ENCODE measurements around the gene RPS16. TPM values are rescaled to one million over a fixed set of nuclear protein-coding genes. Genes with fewer than 3 reads are reported as not detected.

The RPS16 gene
- total RNA-seq, 1 donor from 2014 or later: 4,002 TPM

DNA sequence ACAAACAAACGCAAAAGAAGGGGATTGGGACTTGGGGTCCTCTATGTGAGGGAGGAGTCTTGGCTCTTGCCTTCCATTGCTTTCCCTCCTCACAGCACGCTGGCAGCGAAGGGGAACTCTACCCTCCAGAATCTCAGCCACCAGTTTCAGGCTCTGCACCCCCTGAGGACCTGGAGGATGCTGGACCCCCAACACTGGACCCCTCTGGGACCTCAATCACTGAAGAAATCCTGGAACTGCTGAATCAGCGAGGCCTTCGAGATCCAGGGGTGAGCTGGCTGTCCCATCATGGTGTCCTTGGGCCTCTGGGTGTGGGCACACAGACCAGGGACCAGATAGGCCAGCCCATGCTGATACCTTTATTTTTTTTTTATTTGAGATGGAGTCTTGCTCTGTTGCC lies 13.7 kb downstream of the RPS16 start:
- peaks cover 3% of the 10 kb centered on the region for H3K4me1 Mint-ChIP-seq
- H3K27ac Mint-ChIP-seq: no peak overlapping the region
- no peaks in the 10 kb centered on the region for H3K27me3 Mint-ChIP-seq

DNA sequence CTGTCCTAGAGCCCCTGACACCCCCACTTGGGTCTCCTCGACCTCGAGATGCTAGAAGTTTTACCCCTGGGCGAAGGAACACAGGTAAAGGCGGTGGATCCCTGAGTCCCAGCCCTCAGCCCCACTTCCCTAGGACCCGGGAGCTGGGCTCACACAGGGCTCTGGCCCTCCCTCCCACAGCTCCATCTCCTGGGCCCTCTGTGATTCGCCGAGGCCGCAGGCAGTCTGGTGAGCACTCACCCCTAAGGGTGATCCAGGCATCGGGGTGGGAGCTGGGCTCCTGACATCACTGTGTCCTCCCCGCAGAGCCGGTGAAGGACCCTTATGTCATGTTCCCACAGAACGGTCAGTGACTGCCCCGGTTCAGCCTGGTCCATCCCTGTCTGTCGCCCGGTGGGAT lies 15.0 kb downstream of the RPS16 start:
- H3K36me3 Mint-ChIP-seq (ENCODE audit: low read depth): peaks cover 62% of the 10 kb centered on the region
- TF ChIP-seq, protein P1, sequence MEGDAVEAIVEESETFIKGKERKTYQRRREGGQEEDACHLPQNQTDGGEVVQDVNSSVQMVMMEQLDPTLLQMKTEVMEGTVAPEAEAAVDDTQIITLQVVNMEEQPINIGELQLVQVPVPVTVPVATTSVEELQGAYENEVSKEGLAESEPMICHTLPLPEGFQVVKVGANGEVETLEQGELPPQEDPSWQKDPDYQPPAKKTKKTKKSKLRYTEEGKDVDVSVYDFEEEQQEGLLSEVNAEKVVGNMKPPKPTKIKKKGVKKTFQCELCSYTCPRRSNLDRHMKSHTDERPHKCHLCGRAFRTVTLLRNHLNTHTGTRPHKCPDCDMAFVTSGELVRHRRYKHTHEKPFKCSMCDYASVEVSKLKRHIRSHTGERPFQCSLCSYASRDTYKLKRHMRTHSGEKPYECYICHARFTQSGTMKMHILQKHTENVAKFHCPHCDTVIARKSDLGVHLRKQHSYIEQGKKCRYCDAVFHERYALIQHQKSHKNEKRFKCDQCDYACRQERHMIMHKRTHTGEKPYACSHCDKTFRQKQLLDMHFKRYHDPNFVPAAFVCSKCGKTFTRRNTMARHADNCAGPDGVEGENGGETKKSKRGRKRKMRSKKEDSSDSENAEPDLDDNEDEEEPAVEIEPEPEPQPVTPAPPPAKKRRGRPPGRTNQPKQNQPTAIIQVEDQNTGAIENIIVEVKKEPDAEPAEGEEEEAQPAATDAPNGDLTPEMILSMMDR (IDR thresholded peaks at IDR 0.05): no peak
- peaks cover 10% of the 10 kb centered on the region for H3K4me1 Mint-ChIP-seq
- intact Hi-C loops (cut with micrococcal nuclease): no loop called here
- H3K9me3 Mint-ChIP-seq: no peaks in the 10 kb centered on the region
- DNase-seq (no peak), ATAC-seq (ENCODE audit: low read depth) (no peak)
- ChIA-PET POLR2A (interaction anchor here (0.7 to 15.0 kb wide), 4 partner anchors 9 to 19 kb away, joined by 4 to 285 read pairs (median 4); partner anchors contain the start of genes RPS16 and ZFP36), CTCF (interaction anchor here (0.5 kb wide), 1 partner anchor 77 kb away, joined by 3 read pairs; no protein-coding TSS in a partner anchor)
- H3K27ac Mint-ChIP-seq: no peak overlapping the region
- H3K4me3 Mint-ChIP-seq: no peak overlapping the region
- no peaks in the 10 kb centered on the region for H3K27me3 Mint-ChIP-seq

More for the DNA sequence above, 13.7 kb downstream of the RPS16 start:
- H3K36me3 Mint-ChIP-seq (ENCODE audit: low read depth): peaks cover 60% of the 10 kb centered on the region
- H3K9me3 Mint-ChIP-seq: no peaks in the 10 kb centered on the region
- intact Hi-C loops (cut with micrococcal nuclease): no loop called here
- ChIA-PET CTCF (no interaction called here), POLR2A (interaction anchor here (0.6 to 15.0 kb wide), 5 partner anchors 8 to 167 kb away, joined by 3 to 285 read pairs (median 4); partner anchors contain the start of gene RPS16)
- no peak for DNase-seq
- H3K4me3 Mint-ChIP-seq: no peak overlapping the region
- no peak for ATAC-seq (ENCODE audit: low read depth)
- TF ChIP-seq, protein P1 (IDR thresholded peaks at IDR 0.05): no peak

DNA sequence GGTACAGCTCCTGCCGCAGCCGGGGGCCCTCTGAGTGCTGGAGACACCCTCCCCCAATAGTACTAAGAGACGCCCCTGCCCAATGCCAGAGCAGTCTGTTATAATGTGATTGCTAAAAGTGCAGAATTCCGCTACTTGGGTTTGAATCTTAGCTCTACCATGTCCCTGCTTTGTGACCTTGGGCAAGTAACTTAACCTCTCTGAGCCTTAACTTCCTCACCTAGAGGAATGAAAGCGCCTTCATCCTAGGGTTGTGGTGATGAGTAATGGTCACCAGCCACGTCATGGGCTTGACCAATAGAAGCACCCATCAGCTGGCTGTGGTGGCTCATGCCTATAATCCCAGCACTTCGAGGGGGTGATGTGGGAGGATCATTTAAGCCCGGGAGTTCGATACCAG lies 16.7 kb downstream of the RPS16 start:
- Mint-ChIP-seq H3K4me1 (peaks cover 24% of the 10 kb centered on the region), H3K4me3 (no peak overlapping the region), H3K9me3 (no peaks in the 10 kb centered on the region), H3K27me3 (no peaks in the 10 kb centered on the region), H3K27ac (peak overlapping the region; percentile 24), H3K36me3 (ENCODE audit: low read depth) (peaks cover 66% of the 10 kb centered on the region)
- TF ChIP-seq, protein P1 (IDR thresholded peaks at IDR 0.05): no peak
- ATAC-seq (ENCODE audit: low read depth) (no peak), DNase-seq (no peak)
- intact Hi-C loops (cut with micrococcal nuclease): no loop called here
- POLR2A ChIA-PET: interaction anchor here (15.0 kb wide), 1 partner anchor 12 kb away, joined by 285 read pairs; the partner anchor contains the start of gene RPS16
- CTCF ChIA-PET: no interaction called here

DNA sequence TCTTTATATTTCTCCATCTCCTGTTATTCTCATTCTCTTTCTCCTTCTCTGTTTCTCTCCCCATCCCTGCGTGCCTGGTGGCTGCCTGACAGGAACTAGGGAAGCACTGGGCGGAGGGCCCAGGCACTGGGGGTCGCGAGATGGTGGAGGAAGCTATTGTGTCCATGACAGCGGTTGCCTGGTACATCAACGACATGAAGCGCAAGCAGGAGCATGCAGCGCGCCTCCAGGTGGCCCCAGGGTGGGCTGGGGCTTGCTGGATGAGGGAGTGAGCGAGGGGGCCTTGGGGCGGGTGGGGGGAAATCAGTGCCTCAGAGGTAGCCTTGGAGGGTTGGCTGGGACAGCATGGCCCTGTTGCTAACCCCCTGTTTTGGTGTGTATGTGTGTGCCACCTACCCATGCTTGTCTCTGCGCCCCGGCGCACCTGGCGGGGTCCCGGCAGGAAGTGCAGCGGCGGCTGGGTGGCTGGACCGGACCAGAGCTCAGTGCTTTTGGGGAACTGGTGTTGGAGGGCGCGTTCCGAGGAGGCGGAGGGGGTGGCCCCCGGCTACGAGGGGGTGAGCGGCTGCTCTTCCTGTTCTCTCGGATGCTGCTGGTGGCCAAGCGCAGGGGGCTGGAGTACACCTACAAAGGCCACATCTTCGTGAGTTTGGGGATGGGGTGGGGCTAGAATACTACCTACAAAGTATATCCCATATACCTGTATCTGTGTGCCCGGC lies 18.1 kb downstream of the RPS16 start:
- DNase-seq: no peak

More for the DNA sequence above, 18.1 kb downstream of the RPS16 start:
- Mint-ChIP-seq H3K9me3 (no peaks in the 10 kb centered on the region), H3K27ac (no peak overlapping the region), H3K36me3 (ENCODE audit: low read depth) (peaks cover 61% of the 10 kb centered on the region), H3K27me3 (no peaks in the 10 kb centered on the region), H3K4me1 (peaks cover 29% of the 10 kb centered on the region), H3K4me3 (peak overlapping the region; percentile 3)
- TF ChIP-seq, protein P1 (IDR thresholded peaks at IDR 0.05): no peak
- intact Hi-C loops (cut with micrococcal nuclease): no loop called here
- CTCF ChIA-PET: interaction anchor here (1.3 kb wide), 1 partner anchor 23 kb away, joined by 3 read pairs; no protein-coding TSS in a partner anchor
- POLR2A ChIA-PET: interaction anchor here (0.6 to 15.0 kb wide), 3 partner anchors 14 to 276 kb away, joined by 3 to 285 read pairs (median 4); partner anchors contain the start of gene RPS16
- ATAC-seq (ENCODE audit: low read depth): no peak

Measured in activated B cell treated with CpG ODN at 0.5 μM for 24 hours (primary cell).